Mesenchymal stem cell (in vitro differentiated cells and primary cell): ENCODE measurements around the gene ARHGEF4.

Source experiments
- DNase-seq: peaks from one replicate; pipeline ENCODE4 v3.0.0-alpha.2; 2013
- H2AFZ ChIP-seq: one replicate; pipeline ENCODE4 v1.6.1; 2013; ENCODE audit warnings: low read depth, mild to moderate bottlenecking, control low read depth, inconsistent platforms, low read length, moderate library complexity
- H2AK5ac ChIP-seq: 2 replicates; pipeline ENCODE4 v1.6.1; 2013; ENCODE audit warnings: low read length, moderate library complexity, mild to moderate bottlenecking, inconsistent platforms; ENCODE audit not compliant: severe bottlenecking
- H2BK120ac ChIP-seq: one replicate; pipeline ENCODE4 v1.6.1; 2013; ENCODE audit warnings: low read depth, mild to moderate bottlenecking, inconsistent platforms, low read length, moderate library complexity
- H2BK12ac ChIP-seq, 2 experiments: one replicate each; pipeline ENCODE4 v1.6.1; 2013; ENCODE audit warnings: inconsistent platforms in 2 of 2, low read length in 2 of 2, mild to moderate bottlenecking in 2 of 2, moderate library complexity in 2 of 2, control low read depth in 1 of 2
- H2BK15ac ChIP-seq: one replicate; pipeline ENCODE4 v1.6.1; 2013; ENCODE audit warnings: mild to moderate bottlenecking, low read depth, inconsistent platforms; ENCODE audit not compliant: poor library complexity, severe bottlenecking
- H2BK5ac ChIP-seq: 2 replicates; pipeline ENCODE4 v1.6.1; 2013; ENCODE audit warnings: low read depth, mild to moderate bottlenecking, low read length, control low read depth, inconsistent platforms; ENCODE audit not compliant: poor library complexity, severe bottlenecking
- H3K14ac ChIP-seq, 2 experiments: one replicate each; pipeline ENCODE4 v1.6.1; 2013; ENCODE audit warnings: inconsistent platforms in 2 of 2, low read length in 2 of 2, control low read depth in 1 of 2, mild to moderate bottlenecking in 1 of 2, moderate library complexity in 1 of 2
- H3K18ac ChIP-seq, 2 experiments: one replicate each; pipeline ENCODE4 v1.6.1; 2013; ENCODE audit warnings: inconsistent platforms in 2 of 2, low read length in 2 of 2, control low read depth in 1 of 2, low read depth in 1 of 2, mild to moderate bottlenecking in 1 of 2
- H3K23ac ChIP-seq, 2 experiments: one replicate each; pipeline ENCODE4 v1.6.1; 2013; ENCODE audit warnings: inconsistent platforms in 2 of 2, low read length in 2 of 2, mild to moderate bottlenecking in 2 of 2, moderate library complexity in 2 of 2, control low read depth in 1 of 2
- H3K27ac ChIP-seq: 2 replicates; pipeline ENCODE4 v1.5.1; 2013; ENCODE audit warnings: mild to moderate bottlenecking, moderate library complexity, low read length, control low read depth, inconsistent platforms; ENCODE audit not compliant: poor library complexity, severe bottlenecking
- H3K27me3 ChIP-seq, 2 experiments: 2 replicates each; pipeline versions ENCODE4 v1.6.1 to v1.7.0; 2013; ENCODE audit warnings: low read length in 2 of 2, mild to moderate bottlenecking in 2 of 2, moderate library complexity in 2 of 2, control low read depth in 1 of 2, inconsistent platforms in 1 of 2; ENCODE audit not compliant: control insufficient read depth in 1 of 2, insufficient read depth in 1 of 2
- H3K36me3 ChIP-seq, 2 experiments: 2 replicates each; pipeline versions ENCODE4 v1.6.1 to v1.7.0; 2013; ENCODE audit warnings: low read length in 2 of 2, control low read depth in 1 of 2, inconsistent platforms in 1 of 2, low read depth in 1 of 2, mild to moderate bottlenecking in 1 of 2; ENCODE audit not compliant: insufficient read depth in 2 of 2, control insufficient read depth in 1 of 2
- H3K4ac ChIP-seq, 2 experiments: one replicate each; pipeline ENCODE4 v1.6.1; 2013; ENCODE audit warnings: inconsistent platforms in 2 of 2, low read length in 2 of 2, mild to moderate bottlenecking in 2 of 2, moderate library complexity in 2 of 2, control low read depth in 1 of 2, low read depth in 1 of 2
- H3K4me1 ChIP-seq: 2 replicates; pipeline ENCODE4 v1.6.1; 2013; ENCODE audit warnings: low read depth, low read length, control low read depth; ENCODE audit not compliant: control insufficient read depth, insufficient read depth
- H3K4me2 ChIP-seq: 2 replicates; pipeline ENCODE4 v1.6.1; 2013; ENCODE audit warnings: low read length, mild to moderate bottlenecking, inconsistent platforms; ENCODE audit not compliant: poor library complexity, severe bottlenecking
- H3K4me3 ChIP-seq, 2 experiments: 2 replicates each; pipeline versions ENCODE4 v1.5.1 to v1.7.0; 2013; ENCODE audit warnings: low read length in 2 of 2, mild to moderate bottlenecking in 2 of 2, control low read depth in 1 of 2, low read depth in 1 of 2; ENCODE audit not compliant: insufficient read depth in 1 of 2
- H3K79me1 ChIP-seq: replicated peaks from 2 replicates; pipeline ENCODE4 v1.6.1; 2013; ENCODE audit warnings: mild to moderate bottlenecking, control low read depth, low read length, inconsistent platforms; ENCODE audit not compliant: poor library complexity, severe bottlenecking
- H3K9ac ChIP-seq: 2 replicates; pipeline ENCODE4 v1.7.0; 2013; ENCODE audit warnings: mild to moderate bottlenecking, low read length, moderate library complexity
- H3K9me3 ChIP-seq: 2 replicates; pipeline ENCODE4 v1.7.0; 2013; ENCODE audit warnings: mild to moderate bottlenecking, low read length; ENCODE audit not compliant: control insufficient read depth
- H4K8ac ChIP-seq: one replicate; pipeline ENCODE4 v1.6.1; 2013; ENCODE audit warnings: inconsistent platforms, mild to moderate bottlenecking, low read length, moderate library complexity
- H4K91ac ChIP-seq: one replicate; pipeline ENCODE4 v1.6.1; 2013; ENCODE audit warnings: mild to moderate bottlenecking, low read length, inconsistent platforms
- WGBS: methylation state at CpG from one replicate; pipeline ENCODE4 v1.1.7; 2013; ENCODE audit warnings: mixed read lengths; 5-methylcytosine and 5-hydroxymethylcytosine counted together

ARHGEF4 gene

DNA sequence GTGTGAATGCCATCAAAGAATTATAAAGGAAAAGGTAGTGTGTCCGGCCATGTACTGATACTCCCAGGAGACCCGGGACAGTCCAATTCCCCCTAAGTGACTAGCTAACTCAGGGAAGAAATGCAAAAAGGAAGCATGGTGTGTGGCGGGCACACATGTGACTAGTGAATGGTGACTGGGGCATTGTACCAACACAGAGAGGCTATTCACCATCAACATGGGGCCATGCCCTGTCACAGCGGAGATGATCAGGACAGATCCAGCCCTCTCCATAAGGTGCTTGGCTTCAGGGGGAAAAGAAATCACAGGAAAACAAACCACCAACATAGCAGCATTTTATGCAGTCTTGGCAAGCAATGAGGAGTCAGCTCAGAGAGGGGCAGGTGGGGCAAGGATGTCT lies 222.2 kb downstream of the ARHGEF4 start:
- H2AFZ ChIP-seq, result no peak overlapping the region
- no peak overlapping the region for H3K4me3 ChIP-seq
- H2BK5ac ChIP-seq, result no peak overlapping the region
- H3K9me3 ChIP-seq, result no peaks in the 10 kb centered on the region
- no peak overlapping the region for H4K91ac ChIP-seq
- no peak overlapping the region for H3K23ac ChIP-seq
- DNase-seq, result no peak
- H3K4ac ChIP-seq, result no peak overlapping the region
- no peak overlapping the region for H3K18ac ChIP-seq
- H3K4me2 ChIP-seq, result no peak overlapping the region
- no peak overlapping the region for H2AK5ac ChIP-seq
- H2BK12ac ChIP-seq, result no peak overlapping the region
- H3K27ac ChIP-seq, result no peak overlapping the region
- no peak overlapping the region for H3K9ac ChIP-seq
- H3K27me3 ChIP-seq, result no peaks in the 10 kb centered on the region
- 93% methylated on average over 3 of the region's 4 CpGs for WGBS
- H4K8ac ChIP-seq, result no peak overlapping the region
- H3K14ac ChIP-seq, result no peak overlapping the region
- H3K79me1 ChIP-seq, result peaks cover 23% of the 10 kb centered on the region
- no peak overlapping the region for H2BK120ac ChIP-seq
- H3K36me3 ChIP-seq, result peaks cover 45 to 77% of the 10 kb centered on the region in 2 experiments
- H3K4me1 ChIP-seq, result peaks cover 12% of the 10 kb centered on the region
- no peak overlapping the region for H2BK15ac ChIP-seq

DNA sequence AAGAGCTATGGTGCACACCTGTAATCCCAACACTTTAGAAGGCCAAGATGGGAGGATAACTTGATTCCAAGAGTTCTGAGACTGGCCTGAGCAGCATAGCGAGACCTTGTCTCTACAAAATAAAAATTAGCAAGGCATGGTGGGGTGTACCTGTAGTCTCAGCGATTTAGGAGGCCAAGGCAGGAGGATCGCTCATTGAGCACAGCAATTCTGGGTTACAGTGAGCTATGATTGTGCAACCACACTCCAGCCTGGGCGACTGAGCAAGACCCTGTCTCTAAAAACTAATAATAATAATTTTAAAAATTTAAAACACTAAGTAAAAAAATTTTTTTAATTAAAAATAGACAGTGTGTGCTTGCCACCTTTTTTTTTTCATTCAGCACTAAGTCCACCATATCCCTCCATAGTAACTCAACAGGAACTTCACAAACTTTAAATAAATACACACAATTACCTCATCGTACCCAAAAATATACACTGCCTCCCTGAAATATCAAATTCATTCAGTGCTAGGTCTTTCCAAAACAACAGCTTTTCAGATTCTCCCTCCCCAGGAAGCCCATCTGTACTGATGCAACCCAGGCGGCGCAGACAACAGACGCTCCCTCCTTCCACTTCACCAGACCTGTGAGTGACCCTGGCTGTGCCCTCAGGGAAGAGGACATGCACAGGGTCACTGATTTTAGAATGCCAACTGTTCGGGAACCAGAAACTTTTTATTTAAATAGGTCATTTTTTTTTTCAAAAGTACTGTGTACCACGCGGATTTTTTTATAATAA lies 227.0 kb downstream of the ARHGEF4 start:
- Histone ChIP-seq H3K4me2 (no peak overlapping the region), H3K14ac (no peak overlapping the region), H3K9me3 (no peaks in the 10 kb centered on the region), H3K36me3 (peaks cover 33 to 65% of the 10 kb centered on the region in 2 experiments), H3K9ac (no peak overlapping the region), H3K79me1 (peaks cover 12% of the 10 kb centered on the region), H3K18ac (no peak overlapping the region), H3K4me1 (peaks cover 8% of the 10 kb centered on the region), H2AFZ (no peak overlapping the region), H3K23ac (peak overlapping the region in 1 of 2 experiments; percentile 42), H2AK5ac (no peak overlapping the region), H3K4me3 (no peak overlapping the region), H2BK12ac (no peak overlapping the region), H3K27ac (no peak overlapping the region), H3K27me3 (no peaks in the 10 kb centered on the region), H2BK5ac (no peak overlapping the region), H2BK120ac (no peak overlapping the region), H3K4ac (no peak overlapping the region), H4K91ac (no peak overlapping the region), H2BK15ac (no peak overlapping the region), H4K8ac (no peak overlapping the region)
- DNase-seq, result no peak
- WGBS, result 94% methylated on average over 7 of the region's 11 CpGs

DNA sequence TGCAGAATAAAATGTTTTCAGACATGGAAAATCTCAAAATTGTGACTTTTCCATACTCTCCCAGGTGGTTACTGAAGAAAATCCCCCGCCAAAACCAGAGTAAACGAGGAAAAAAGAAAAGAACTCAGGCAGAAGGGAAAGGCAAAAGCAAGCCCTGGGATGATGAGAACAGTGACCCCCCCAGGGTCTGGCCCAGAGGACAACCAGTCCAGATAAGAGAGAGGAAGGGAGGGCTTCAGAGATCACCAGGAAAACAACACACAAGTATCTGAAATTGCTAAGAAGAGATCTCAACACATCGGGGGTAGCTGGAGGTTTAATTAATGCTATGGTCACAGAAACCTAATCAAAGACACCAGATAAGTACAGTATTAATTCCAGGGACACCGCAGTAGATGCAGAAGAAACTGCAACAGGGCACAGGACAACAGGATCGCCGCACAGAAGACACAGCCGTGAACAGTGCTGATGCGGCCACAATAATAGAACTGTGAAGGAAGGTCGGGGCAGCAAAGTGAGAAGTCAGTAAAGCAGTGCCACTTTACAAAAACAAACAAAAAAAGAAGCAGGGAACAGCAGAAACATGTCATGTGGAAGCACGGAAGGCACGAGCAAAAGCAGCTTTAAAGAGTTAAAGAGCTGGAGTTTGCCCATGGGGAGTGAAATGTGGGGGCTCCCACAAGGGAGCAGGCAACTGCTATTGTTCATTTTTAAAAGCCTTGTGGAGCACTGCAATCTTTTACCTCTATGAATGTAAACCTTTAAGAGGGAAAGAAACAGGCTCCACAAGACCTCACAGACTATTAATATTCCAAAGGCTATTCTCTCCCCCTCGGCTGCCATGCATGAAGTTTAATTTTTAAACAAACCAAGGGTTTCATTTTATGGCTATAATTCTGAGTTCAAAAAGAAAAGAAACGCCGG lies 228.1 kb downstream of the ARHGEF4 start:
- no peak overlapping the region for H3K4ac ChIP-seq
- H2BK12ac ChIP-seq, result no peak overlapping the region
- H3K27me3 ChIP-seq, result no peaks in the 10 kb centered on the region
- H2BK120ac ChIP-seq, result no peak overlapping the region
- H3K27ac ChIP-seq, result peak overlapping the region; percentile 35
- H4K91ac ChIP-seq, result no peak overlapping the region
- H3K23ac ChIP-seq, result no peak overlapping the region
- H3K4me2 ChIP-seq, result peak overlapping the region; percentile 10
- 79% methylated on average over 12 of the region's 14 CpGs for WGBS
- H2AK5ac ChIP-seq, result no peak overlapping the region
- no peaks in the 10 kb centered on the region for H3K9me3 ChIP-seq
- peaks cover 34 to 63% of the 10 kb centered on the region in 2 experiments for H3K36me3 ChIP-seq
- no peak overlapping the region for H3K18ac ChIP-seq
- no peak overlapping the region for H2AFZ ChIP-seq
- H2BK15ac ChIP-seq, result no peak overlapping the region
- no peak overlapping the region for H2BK5ac ChIP-seq
- no peak overlapping the region for H3K4me3 ChIP-seq
- H4K8ac ChIP-seq, result no peak overlapping the region
- H3K4me1 ChIP-seq, result peaks cover 8% of the 10 kb centered on the region
- peaks cover 8% of the 10 kb centered on the region for H3K79me1 ChIP-seq
- DNase-seq, result no peak
- no peak overlapping the region for H3K9ac ChIP-seq
- no peak overlapping the region for H3K14ac ChIP-seq
